GM12878 (cell line): ENCODE data around the gene SUFU.

ENCODE experiments used
- CREM ChIP-seq: IDR thresholded peaks from 2 replicates; pipeline ENCODE4 v1.6.1; 2014; ENCODE audit warnings: antibody characterized with exemption, low read depth
- CTCF ChIP-seq, 3 experiments: IDR thresholded peaks in 2 of 3; conservative IDR thresholded peaks in 1 of 3; 2 replicates each; pipeline ENCODE4 v1.5.1; 2011; ENCODE audit warnings: low read depth in 3 of 3, low read length in 3 of 3, mild to moderate bottlenecking in 3 of 3, control low read depth in 2 of 3, moderate library complexity in 2 of 3, inconsistent platforms in 1 of 3, mixed read lengths in 1 of 3; ENCODE audit not compliant: control insufficient read depth in 2 of 3, insufficient read depth in 1 of 3; ENCODE audit errors: extremely low read depth in 1 of 3
- EZH2 ChIP-seq: IDR thresholded peaks from 2 replicates; pipeline ENCODE4 v1.6.1; 2012; ENCODE audit warnings: low read depth, mild to moderate bottlenecking, control low read depth, inconsistent platforms, low read length, borderline replicate concordance; ENCODE audit not compliant: control insufficient read depth
- TARDBP ChIP-seq: IDR thresholded peaks from 2 replicates; pipeline ENCODE4 v1.6.1; 2016; ENCODE audit warnings: borderline replicate concordance

DNA sequence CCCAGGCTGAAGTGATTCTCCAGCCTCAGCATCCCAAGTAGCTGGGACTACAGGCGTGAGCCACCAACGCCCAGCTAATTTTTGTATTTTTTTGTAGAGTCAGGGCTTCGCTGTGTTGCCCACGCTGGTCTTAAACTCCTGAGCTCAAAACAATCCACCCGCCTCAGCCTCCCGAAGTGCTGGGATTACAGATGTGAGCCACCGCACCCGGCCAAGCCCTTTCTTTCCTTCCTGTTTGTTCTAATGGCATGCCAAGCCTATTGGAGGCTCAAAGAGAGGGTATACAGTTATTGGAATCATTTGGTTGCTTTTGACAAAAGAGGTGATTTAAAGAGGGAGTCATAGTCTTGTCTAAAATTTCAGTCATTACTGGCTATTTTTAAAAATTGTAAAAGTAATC is 94.5 kb downstream of the SUFU start:
- TF ChIP-seq TARDBP (no peak), CTCF (IDR thresholded peaks at IDR 0.05 in 2 of 3, conservative IDR thresholded peaks at IDR 0.05 in 1 of 3; ENCODE audit: control insufficient read depth in 2 of 3, extremely low read depth in 1 of 3, insufficient read depth in 1 of 3, low read depth in 3 of 3, low read length in 3 of 3) (no peak), CREM (no peak), EZH2 (no peak)
